BJ (cell line): ENCODE measurements around the gene AVPR2. TPM values are rescaled to one million over a fixed set of nuclear protein-coding genes. Genes with fewer than 3 reads are reported as not detected.

Source experiments
- CTCF ChIA-PET: fragments of 350-600 bp; formaldehyde crosslinking; extraction: SDS; loops from one replicate; lab custom pipeline; 2021; ENCODE audit warnings: antibody characterized with exemption, inconsistent platforms; lab: Yijun Ruan, JAX
- POLR2A ChIA-PET: fragments of 300-600 bp; sonication (Branson Sonifier 250); formaldehyde crosslinking; extraction: SDS; loops from one replicate; lab custom pipeline; 2021; ENCODE audit warnings: antibody characterized with exemption; lab: Charles Lee
- DNase-seq: peaks from one replicate; pipeline ENCODE4 v3.0.0-alpha.2; 2011; ENCODE audit warnings: low read depth
- H3K27me3 ChIP-seq: 2 replicates; pipeline ENCODE4 v1.6.0; 2011; ENCODE audit warnings: low read length; ENCODE audit not compliant: control insufficient read depth, insufficient read depth
- H3K36me3 ChIP-seq: 2 replicates; pipeline ENCODE4 v1.5.1; 2011; ENCODE audit warnings: low read length; ENCODE audit not compliant: control insufficient read depth, insufficient read depth
- H3K4me3 ChIP-seq: 2 replicates; pipeline ENCODE4 v1.5.1; 2011; ENCODE audit warnings: low read depth, mild to moderate bottlenecking, control low read depth, low read length
- CTCF ChIP-seq: IDR thresholded peaks from 2 replicates; pipeline ENCODE4 v1.5.1; 2011; ENCODE audit warnings: low read depth, mild to moderate bottlenecking, control low read depth, inconsistent platforms, low read length, moderate library complexity; ENCODE audit not compliant: insufficient read depth
- polyA plus RNA-seq: library from polyadenylated mRNA; depleted of rRNA; stranded (reverse); fragments of >200 nt; gene quantifications from 2 replicates; pipeline ENCODE4 v1.2.3, GENCODE V29; 2011

Gene AVPR2
- polyA plus RNA-seq, 1 experiment: not detected

DNA sequence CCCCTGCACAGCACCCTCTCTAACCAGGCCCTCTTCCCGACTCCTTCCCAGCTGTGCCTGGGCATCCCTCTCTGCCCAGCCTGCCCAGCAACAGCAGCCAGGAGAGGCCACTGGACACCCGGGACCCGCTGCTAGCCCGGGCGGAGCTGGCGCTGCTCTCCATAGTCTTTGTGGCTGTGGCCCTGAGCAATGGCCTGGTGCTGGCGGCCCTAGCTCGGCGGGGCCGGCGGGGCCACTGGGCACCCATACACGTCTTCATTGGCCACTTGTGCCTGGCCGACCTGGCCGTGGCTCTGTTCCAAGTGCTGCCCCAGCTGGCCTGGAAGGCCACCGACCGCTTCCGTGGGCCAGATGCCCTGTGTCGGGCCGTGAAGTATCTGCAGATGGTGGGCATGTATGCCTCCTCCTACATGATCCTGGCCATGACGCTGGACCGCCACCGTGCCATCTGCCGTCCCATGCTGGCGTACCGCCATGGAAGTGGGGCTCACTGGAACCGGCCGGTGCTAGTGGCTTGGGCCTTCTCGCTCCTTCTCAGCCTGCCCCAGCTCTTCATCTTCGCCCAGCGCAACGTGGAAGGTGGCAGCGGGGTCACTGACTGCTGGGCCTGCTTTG, 1.1 kb downstream of the AVPR2 start:
- ChIA-PET CTCF (no interaction called here), POLR2A (no interaction called here)
- TF ChIP-seq CTCF: no peak
- Histone ChIP-seq H3K27me3 (no peaks in the 10 kb centered on the region), H3K4me3 (no peak overlapping the region), H3K36me3 (no peaks in the 10 kb centered on the region)
- DNase-seq: no peak

DNA sequence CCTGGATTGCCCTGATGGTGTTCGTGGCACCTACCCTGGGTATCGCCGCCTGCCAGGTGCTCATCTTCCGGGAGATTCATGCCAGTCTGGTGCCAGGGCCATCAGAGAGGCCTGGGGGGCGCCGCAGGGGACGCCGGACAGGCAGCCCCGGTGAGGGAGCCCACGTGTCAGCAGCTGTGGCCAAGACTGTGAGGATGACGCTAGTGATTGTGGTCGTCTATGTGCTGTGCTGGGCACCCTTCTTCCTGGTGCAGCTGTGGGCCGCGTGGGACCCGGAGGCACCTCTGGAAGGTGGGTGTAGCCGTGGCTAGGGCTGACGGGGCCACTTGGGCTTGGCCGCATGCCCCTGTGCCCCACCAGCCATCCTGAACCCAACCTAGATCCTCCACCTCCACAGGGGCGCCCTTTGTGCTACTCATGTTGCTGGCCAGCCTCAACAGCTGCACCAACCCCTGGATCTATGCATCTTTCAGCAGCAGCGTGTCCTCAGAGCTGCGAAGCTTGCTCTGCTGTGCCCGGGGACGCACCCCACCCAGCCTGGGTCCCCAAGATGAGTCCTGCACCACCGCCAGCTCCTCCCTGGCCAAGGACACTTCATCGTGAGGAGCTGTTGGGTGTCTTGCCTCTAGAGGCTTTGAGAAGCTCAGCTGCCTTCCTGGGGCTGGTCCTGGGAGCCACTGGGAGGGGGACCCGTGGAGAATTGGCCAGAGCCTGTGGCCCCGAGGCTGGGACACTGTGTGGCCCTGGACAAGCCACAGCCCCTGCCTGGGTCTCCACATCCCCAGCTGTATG, 1.8 kb downstream of the AVPR2 start:
- no peak for TF ChIP-seq CTCF
- H3K27me3 ChIP-seq: no peaks in the 10 kb centered on the region
- ChIA-PET CTCF (interaction anchor here (1.0 to 1.4 kb wide), 3 partner anchors 16 to 142 kb away, joined by 3 to 5 read pairs (median 3); partner anchors contain the start of gene PLXNB3), POLR2A (no interaction called here)
- H3K4me3 ChIP-seq: no peak overlapping the region
- H3K36me3 ChIP-seq: no peaks in the 10 kb centered on the region
- DNase-seq: no peak

- no peak for TF ChIP-seq CTCF
- no peak overlapping the region for H3K4me3 ChIP-seq
- POLR2A ChIA-PET: no interaction called here
- no peak for DNase-seq
- CTCF ChIA-PET: interaction anchor here (1.2 to 1.4 kb wide), 2 partner anchors 15 to 143 kb away, joined by 3 to 5 read pairs; partner anchors contain the start of gene PLXNB3
- no peaks in the 10 kb centered on the region for H3K36me3 ChIP-seq
- no peaks in the 10 kb centered on the region for H3K27me3 ChIP-seq
These were observed 3.0 kb downstream of the AVPR2 start for GRCh38 chrX:153907456-153907855.

DNA sequence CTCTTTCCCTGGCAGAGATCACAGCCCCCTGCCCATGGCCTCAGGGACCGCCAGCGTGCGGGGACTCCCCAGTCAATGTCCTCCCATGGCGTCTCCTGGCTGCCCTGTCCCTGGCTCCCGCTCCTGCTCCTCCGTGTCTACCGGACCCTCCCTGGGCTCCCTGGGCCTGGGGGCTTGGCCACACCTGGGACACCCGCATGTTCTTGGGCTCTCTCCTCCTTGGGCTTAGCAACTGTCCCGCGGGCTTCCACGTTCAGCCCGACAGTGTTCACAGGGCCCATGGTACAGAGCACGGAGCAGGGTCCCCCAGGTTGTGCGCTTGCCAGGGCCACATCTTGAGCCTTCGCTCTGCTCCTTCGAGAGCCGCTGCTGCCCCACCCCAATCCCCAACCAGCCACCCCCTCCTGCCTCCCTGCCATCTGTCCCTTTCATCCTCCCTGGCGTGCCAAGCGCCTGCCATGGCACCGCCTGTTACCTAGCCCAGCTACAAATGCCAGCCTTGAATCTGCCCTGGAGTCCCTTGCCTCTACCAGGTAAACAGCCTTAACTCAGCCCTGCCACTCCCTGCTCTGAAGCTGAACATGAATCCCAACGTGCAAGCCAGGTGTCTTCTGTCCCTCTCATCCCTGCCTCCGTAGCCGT, 3.9 kb downstream of the AVPR2 start:
- ChIA-PET POLR2A (no interaction called here), CTCF (no interaction called here)
- TF ChIP-seq CTCF: no peak
- no peaks in the 10 kb centered on the region for H3K27me3 ChIP-seq
- H3K4me3 ChIP-seq: no peak overlapping the region
- H3K36me3 ChIP-seq: no peaks in the 10 kb centered on the region
- DNase-seq: no peak
